Body of pancreas (tissue), 4 donors: ENCODE measurements around the gene KRTAP2-3. TPM values are rescaled to one million over a fixed set of nuclear protein-coding genes. Genes with fewer than 3 reads are reported as not detected.

Experiments used
- ATAC-seq: fragments of 150-250 bp; one replicate; pipeline ENCODE4 v1.9.1; 2016
- DNase-seq, 4 donors: peaks; one replicate each; pipeline ENCODE4 v3.0.0-alpha.2; 2019
- H3K27ac ChIP-seq, 4 donors: fragments of 200-600 bp; sonication (generic); 1 replicate in 3 of 4; 2 replicates in 1 of 4; pipeline versions ENCODE4 v1.5.1 to v1.6.1; 2016 to 2019; ENCODE audit warnings: mild to moderate bottlenecking in 1 of 4, mixed read lengths in 1 of 4, moderate library complexity in 1 of 4
- H3K27me3 ChIP-seq, 2 donors: fragments of 200-600 bp; sonication (generic); one replicate each; pipeline ENCODE4 v1.6.0; 2016; ENCODE audit warnings: mild to moderate bottlenecking in 1 of 2
- H3K36me3 ChIP-seq, 2 donors: fragments of 200-600 bp; sonication (generic); replicated peaks in 1 of 2; 2 replicates each; pipeline ENCODE4 v1.5.1; 2016; ENCODE audit warnings: low read depth in 2 of 2; ENCODE audit not compliant: insufficient read depth in 1 of 2
- H3K4me1 ChIP-seq: fragments of 200-600 bp; sonication (generic); one replicate; pipeline ENCODE4 v1.6.0; 2016
- H3K4me3 ChIP-seq, 2 donors: fragments of 200-600 bp; sonication (generic); 1 replicate in 1 of 2; 2 replicates in 1 of 2; pipeline ENCODE4 v1.5.1; 2016 to 2019
- H3K9me3 ChIP-seq, 3 donors: fragments of 200-600 bp; sonication (generic); 1 replicate in 2 of 3; 2 replicates in 1 of 3; pipeline ENCODE4 v1.5.1; 2016
- POLR2A ChIP-seq, 3 donors: fragments of 450-650 bp; IDR thresholded peaks; one replicate each; pipeline ENCODE4 v1.6.1; 2016; ENCODE audit warnings: antibody characterized with exemption in 3 of 3, mild to moderate bottlenecking in 2 of 3
- WGBS, 2 donors: methylation state at CpG; one replicate each; pipeline ENCODE4 v1.1.5; 2017; 5-methylcytosine and 5-hydroxymethylcytosine counted together
- intact Hi-C: fragments of 100-400 bp; cut with DNase I; formaldehyde crosslinking; loops from one replicate; pipeline ENCODE4 v1.15.1; 2023
- total RNA-seq, 2 donors: library from RNA; depleted of rRNA; stranded (reverse); fragments of >200 nt; gene quantifications; one replicate each; pipeline ENCODE4 v1.1.0, GENCODE V29; 2016
- TF ChIP-seq, protein P1 (sequence below), 7 experiments: fragments of 450-650 bp in 4 of 7; fragments of 200-600 bp in 3 of 7; sonication (generic) in 3 of 7; IDR thresholded peaks; one replicate each; pipeline ENCODE4 v1.5.1; 2016 to 2019; ENCODE audit warnings: antibody characterized with exemption in 7 of 7

KRTAP2-3 gene
- total RNA-seq, 2 donors from 2014 or later = not detected

- DNase-seq (no peak), ATAC-seq (no peak)
- H3K27ac ChIP-seq = no peak overlapping the region
- WGBS, 2 donors = 66 to 76% methylated on average over 6 of the region's 6 CpGs
- no peaks in the 10 kb centered on the region for H3K4me1 ChIP-seq
- intact Hi-C loops = no loop called here
- H3K9me3 ChIP-seq = no peaks in the 10 kb centered on the region
- TF ChIP-seq POLR2A (IDR thresholded peaks at IDR 0.05) = no peak
- TF ChIP-seq, protein P1, sequence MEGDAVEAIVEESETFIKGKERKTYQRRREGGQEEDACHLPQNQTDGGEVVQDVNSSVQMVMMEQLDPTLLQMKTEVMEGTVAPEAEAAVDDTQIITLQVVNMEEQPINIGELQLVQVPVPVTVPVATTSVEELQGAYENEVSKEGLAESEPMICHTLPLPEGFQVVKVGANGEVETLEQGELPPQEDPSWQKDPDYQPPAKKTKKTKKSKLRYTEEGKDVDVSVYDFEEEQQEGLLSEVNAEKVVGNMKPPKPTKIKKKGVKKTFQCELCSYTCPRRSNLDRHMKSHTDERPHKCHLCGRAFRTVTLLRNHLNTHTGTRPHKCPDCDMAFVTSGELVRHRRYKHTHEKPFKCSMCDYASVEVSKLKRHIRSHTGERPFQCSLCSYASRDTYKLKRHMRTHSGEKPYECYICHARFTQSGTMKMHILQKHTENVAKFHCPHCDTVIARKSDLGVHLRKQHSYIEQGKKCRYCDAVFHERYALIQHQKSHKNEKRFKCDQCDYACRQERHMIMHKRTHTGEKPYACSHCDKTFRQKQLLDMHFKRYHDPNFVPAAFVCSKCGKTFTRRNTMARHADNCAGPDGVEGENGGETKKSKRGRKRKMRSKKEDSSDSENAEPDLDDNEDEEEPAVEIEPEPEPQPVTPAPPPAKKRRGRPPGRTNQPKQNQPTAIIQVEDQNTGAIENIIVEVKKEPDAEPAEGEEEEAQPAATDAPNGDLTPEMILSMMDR (IDR thresholded peaks at IDR 0.05) = no peak
- no peaks in the 10 kb centered on the region for H3K36me3 ChIP-seq
- no peaks in the 10 kb centered on the region for H3K27me3 ChIP-seq
- H3K4me3 ChIP-seq = no peak overlapping the region
Observed at GRCh38 chr17:41012326-41013120, 47.4 kb downstream of the KRTAP2-3 start.

DNA sequence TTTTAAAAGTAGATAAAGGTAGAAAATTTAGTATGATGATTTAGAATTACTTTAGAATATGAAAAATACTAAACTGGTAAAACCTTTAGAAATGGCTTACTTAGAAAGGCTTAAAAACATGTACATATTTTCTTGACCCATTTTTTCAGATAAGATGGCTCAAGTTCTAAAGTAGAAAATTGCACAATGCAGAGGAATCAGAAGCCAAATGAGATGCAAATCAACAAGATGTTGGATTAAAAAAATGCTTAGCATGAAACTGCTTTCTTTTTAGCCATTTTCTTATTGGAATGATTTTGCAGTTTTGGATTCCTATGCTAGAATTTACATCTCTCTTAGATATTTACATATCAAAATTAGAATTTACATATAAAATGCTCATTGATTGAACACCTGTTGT is 49.5 kb downstream of the KRTAP2-3 start:
- H3K4me3 ChIP-seq = no peak overlapping the region
- no peaks in the 10 kb centered on the region for H3K4me1 ChIP-seq
- DNase-seq (no peak), ATAC-seq (no peak)
- no peaks in the 10 kb centered on the region for H3K36me3 ChIP-seq
- no peaks in the 10 kb centered on the region for H3K27me3 ChIP-seq
- intact Hi-C loops = no loop called here
- TF ChIP-seq POLR2A (IDR thresholded peaks at IDR 0.05) = no peak
- TF ChIP-seq, protein P1 (IDR thresholded peaks at IDR 0.05) = no peak
- no peaks in the 10 kb centered on the region for H3K9me3 ChIP-seq
- no peak overlapping the region for H3K27ac ChIP-seq

GRCh38 chr17:41009936-41010335 is 50.0 kb downstream of the KRTAP2-3 start:
- intact Hi-C loops = no loop called here
- Histone ChIP-seq H3K9me3 (no peaks in the 10 kb centered on the region), H3K36me3 (no peaks in the 10 kb centered on the region), H3K4me3 (no peak overlapping the region), H3K27me3 (no peaks in the 10 kb centered on the region), H3K27ac (no peak overlapping the region), H3K4me1 (no peaks in the 10 kb centered on the region)
- 81 to 89% methylated on average over 1 of the region's 1 CpG for WGBS, 2 donors
- no peak for ATAC-seq
- TF ChIP-seq, protein P1 (IDR thresholded peaks at IDR 0.05) = no peak
- no peak for DNase-seq

- H3K36me3 ChIP-seq = no peaks in the 10 kb centered on the region
- no peaks in the 10 kb centered on the region for H3K4me1 ChIP-seq
- no peak overlapping the region for H3K4me3 ChIP-seq
- peak; percentile 35 for ATAC-seq
- H3K27ac ChIP-seq = no peak overlapping the region
- no peaks in the 10 kb centered on the region for H3K27me3 ChIP-seq
- H3K9me3 ChIP-seq = no peaks in the 10 kb centered on the region
- WGBS, 2 donors = 26 to 27% methylated on average over 4 of the region's 4 CpGs
- TF ChIP-seq, protein P1 (IDR thresholded peaks at IDR 0.05) = no peak
- no peak for TF ChIP-seq POLR2A (IDR thresholded peaks at IDR 0.05)
- intact Hi-C loops = no loop called here
- no peak for DNase-seq
Observed at GRCh38 chr17:41009301-41009760, 50.6 kb downstream of the KRTAP2-3 start.

Other genes starting within 250 kb of the KRTAP2-3 start
- 1 to 10 TPM; 3.3 to 8.0 TPM for gene KRT10, start 237.5 kb downstream of the KRTAP2-3 start, total RNA-seq
- not detected for gene KRT12, start 192.9 kb downstream of the KRTAP2-3 start, total RNA-seq
- not detected for gene KRT20, start 174.9 kb downstream of the KRTAP2-3 start, total RNA-seq
- gene KRT23, start 122.5 kb downstream of the KRTAP2-3 start, total RNA-seq = 1 to 10 TPM; 2.3 to 9.6 TPM
- gene KRT39, start 93.2 kb downstream of the KRTAP2-3 start, total RNA-seq = not detected
- gene KRT40, start 75.8 kb downstream of the KRTAP2-3 start, total RNA-seq = 1 to 10 TPM in 1 of 2 donors, not detected in 1; 1.6 TPM
- not detected for gene KRTAP3-3, start 66.0 kb downstream of the KRTAP2-3 start, total RNA-seq
- not detected for gene KRTAP3-2, start 60.2 kb downstream of the KRTAP2-3 start, total RNA-seq
- not detected for gene KRTAP3-1, start 51.0 kb downstream of the KRTAP2-3 start, total RNA-seq
- gene KRTAP1-5, start 32.9 kb downstream of the KRTAP2-3 start, total RNA-seq = not detected
- gene KRTAP1-4, start 29.9 kb downstream of the KRTAP2-3 start, total RNA-seq = not detected
- not detected for gene KRTAP1-3, start 25.2 kb downstream of the KRTAP2-3 start, total RNA-seq
- not detected for gene KRTAP1-1, start 18.7 kb downstream of the KRTAP2-3 start, total RNA-seq
- gene KRTAP2-1, start 12.8 kb downstream of the KRTAP2-3 start, total RNA-seq = not detected
- not detected for gene KRTAP2-2, start 4.9 kb downstream of the KRTAP2-3 start, total RNA-seq
- not detected for gene KRTAP2-4, start 5.8 kb upstream of the KRTAP2-3 start, total RNA-seq
- gene KRTAP4-7, start 24.0 kb upstream of the KRTAP2-3 start, total RNA-seq = not detected
- not detected for gene KRTAP4-8, start 38.0 kb upstream of the KRTAP2-3 start, total RNA-seq
- not detected for gene KRTAP4-16, start 42.1 kb upstream of the KRTAP2-3 start, total RNA-seq
- gene KRTAP4-9, start 45.3 kb upstream of the KRTAP2-3 start, total RNA-seq = not detected
- not detected for gene KRTAP4-11, start 58.3 kb upstream of the KRTAP2-3 start, total RNA-seq
- not detected for gene KRTAP4-12, start 64.1 kb upstream of the KRTAP2-3 start, total RNA-seq
- not detected for gene KRTAP4-6, start 80.4 kb upstream of the KRTAP2-3 start, total RNA-seq
- gene KRTAP4-5, start 89.7 kb upstream of the KRTAP2-3 start, total RNA-seq = not detected
- not detected for gene KRTAP4-4, start 100.6 kb upstream of the KRTAP2-3 start, total RNA-seq
- not detected for gene KRTAP4-3, start 108.1 kb upstream of the KRTAP2-3 start, total RNA-seq
- not detected for gene KRTAP4-2, start 118.1 kb upstream of the KRTAP2-3 start, total RNA-seq
- gene KRTAP4-1, start 124.8 kb upstream of the KRTAP2-3 start, total RNA-seq = not detected
- not detected for gene KRTAP9-1, start 129.8 kb upstream of the KRTAP2-3 start, total RNA-seq
- gene KRTAP9-2, start 166.5 kb upstream of the KRTAP2-3 start, total RNA-seq = not detected
- gene KRTAP9-3, start 172.3 kb upstream of the KRTAP2-3 start, total RNA-seq = not detected
- not detected for gene KRTAP9-8, start 177.9 kb upstream of the KRTAP2-3 start, total RNA-seq
- gene KRTAP9-4, start 189.6 kb upstream of the KRTAP2-3 start, total RNA-seq = not detected
- not detected for gene KRTAP9-9, start 195.3 kb upstream of the KRTAP2-3 start, total RNA-seq
- not detected for gene KRTAP9-6, start 205.3 kb upstream of the KRTAP2-3 start, total RNA-seq
- gene KRTAP9-7, start 215.6 kb upstream of the KRTAP2-3 start, total RNA-seq = not detected
- gene KRTAP29-1, start 242.7 kb upstream of the KRTAP2-3 start, total RNA-seq = not detected
- gene KRTAP16-1, start 249.2 kb upstream of the KRTAP2-3 start, total RNA-seq = not detected